Measurements from ENCODE around the gene ARHGAP8. TPM values are rescaled to one million over a fixed set of nuclear protein-coding genes. Genes with fewer than 3 reads are reported as not detected.

Gene ARHGAP8
- total RNA-seq, 1 donor from 2014 or later = 2.8 TPM

- Histone ChIP-seq H3K4me1 (ENCODE audit: insufficient read depth, low read length) (no peaks in the 10 kb centered on the region), H3K36me3 (ENCODE audit: insufficient read depth, low read length) (no peaks in the 10 kb centered on the region), H3K9ac (ENCODE audit: low read length) (no peak overlapping the region), H2AFZ (ENCODE audit: low read depth, low read length) (no peak overlapping the region), H3K79me2 (ENCODE audit: insufficient read depth, low read length) (no peaks in the 10 kb centered on the region), H3K4me3 (ENCODE audit: insufficient read depth, low read depth, low read length) (no peak overlapping the region), H4K20me1 (ENCODE audit: insufficient read depth, low read length) (no peaks in the 10 kb centered on the region), H3K4me2 (ENCODE audit: low read length) (no peak overlapping the region), H3K27ac (ENCODE audit: low read depth, low read length) (no peak overlapping the region), H3K27me3 (ENCODE audit: insufficient read depth, low read length) (no peaks in the 10 kb centered on the region), H3K9me3 (ENCODE audit: insufficient read depth, low read depth, low read length) (no peaks in the 10 kb centered on the region)
- Mint-ChIP-seq H3K9me3 (ENCODE audit: unreplicated experiment) (peaks cover 13% of the 10 kb centered on the region), H3K27me3 (ENCODE audit: low read depth, unreplicated experiment) (no peaks in the 10 kb centered on the region), H3K4me3 (ENCODE audit: unreplicated experiment) (no peak overlapping the region), H3K36me3 (ENCODE audit: low read depth, unreplicated experiment) (peaks cover 43% of the 10 kb centered on the region), H3K27ac (ENCODE audit: unreplicated experiment) (no peak overlapping the region), H3K4me1 (ENCODE audit: low read depth, unreplicated experiment) (no peaks in the 10 kb centered on the region)
- TF ChIP-seq CTCF (IDR thresholded peaks at IDR 0.05; ENCODE audit: insufficient read depth, low read depth, low read length) (no peak), EZH2 (IDR thresholded peaks at IDR 0.05; ENCODE audit: insufficient read depth, low read length) (no peak)
- FAIRE-seq = no peak
- DNase-seq (ENCODE audit: low read depth) = no peak
Measured at GRCh38 chr22:44907765-44908737, 155.7 kb downstream of the ARHGAP8 start.

GRCh38 chr22:44909241-44909640, 156.9 kb downstream of the ARHGAP8 start:
- Histone ChIP-seq H4K20me1 (ENCODE audit: insufficient read depth, low read length) (no peaks in the 10 kb centered on the region), H3K36me3 (ENCODE audit: insufficient read depth, low read length) (no peaks in the 10 kb centered on the region), H2AFZ (ENCODE audit: low read depth, low read length) (no peak overlapping the region), H3K79me2 (ENCODE audit: insufficient read depth, low read length) (no peaks in the 10 kb centered on the region), H3K4me2 (ENCODE audit: low read length) (no peak overlapping the region), H3K9ac (ENCODE audit: low read length) (no peak overlapping the region), H3K9me3 (ENCODE audit: insufficient read depth, low read depth, low read length) (no peaks in the 10 kb centered on the region), H3K4me1 (ENCODE audit: insufficient read depth, low read length) (no peaks in the 10 kb centered on the region), H3K27ac (ENCODE audit: low read depth, low read length) (no peak overlapping the region), H3K4me3 (ENCODE audit: insufficient read depth, low read depth, low read length) (no peak overlapping the region), H3K27me3 (ENCODE audit: insufficient read depth, low read length) (no peaks in the 10 kb centered on the region)
- peaks cover 10% of the 10 kb centered on the region for H3K9me3 Mint-ChIP-seq (ENCODE audit: unreplicated experiment)
- no peak overlapping the region for H3K4me3 Mint-ChIP-seq (ENCODE audit: unreplicated experiment)
- peaks cover 42% of the 10 kb centered on the region for H3K36me3 Mint-ChIP-seq (ENCODE audit: low read depth, unreplicated experiment)
- no peak for TF ChIP-seq EZH2 (IDR thresholded peaks at IDR 0.05; ENCODE audit: insufficient read depth, low read length)
- TF ChIP-seq CTCF (IDR thresholded peaks at IDR 0.05; ENCODE audit: insufficient read depth, low read depth, low read length) = no peak
- FAIRE-seq (no peak), DNase-seq (ENCODE audit: low read depth) (no peak)
- no peak overlapping the region for H3K27ac Mint-ChIP-seq (ENCODE audit: unreplicated experiment)
- H3K4me1 Mint-ChIP-seq (ENCODE audit: low read depth, unreplicated experiment) = no peaks in the 10 kb centered on the region
- no peaks in the 10 kb centered on the region for H3K27me3 Mint-ChIP-seq (ENCODE audit: low read depth, unreplicated experiment)

Other genes starting within 250 kb of the ARHGAP8 start
- gene PRR5, start 50.4 kb upstream of the ARHGAP8 start, total RNA-seq = 21.3 and 23.6 TPM in 2 replicates